Natural killer cell (primary cell): ENCODE results near the gene XYLT2. TPM values are rescaled to one million over a fixed set of nuclear protein-coding genes. Genes with fewer than 3 reads are reported as not detected.

ENCODE experiments used
- ATAC-seq, 3 donors: fragments of 150-1000 bp in 2 of 3; fragments of 200-7000 bp in 1 of 3; cut with Tn5 transposase; 1 replicate in 1 of 3; 2 replicates in 2 of 3; pipeline ENCODE4 v1.10.0; 2021; ENCODE audit warnings: mild to moderate bottlenecking in 2 of 3, moderate library complexity in 2 of 3
- DNase-seq, 2 donors: peaks; one replicate each; pipeline versions ENCODE4 v3.0.0 to v3.0.0-alpha.2; 2013 to 2021; ENCODE audit warnings: mixed read lengths in 1 of 2
- H3K27ac ChIP-seq: one replicate; pipeline ENCODE4 v1.5.1; 2013; ENCODE audit warnings: mild to moderate bottlenecking, low read length
- H3K27me3 ChIP-seq: one replicate; pipeline ENCODE4 v1.6.1; 2013; ENCODE audit warnings: low read length; ENCODE audit not compliant: control insufficient read depth, insufficient read depth
- H3K36me3 ChIP-seq: one replicate; pipeline ENCODE4 v1.6.1; 2013; ENCODE audit warnings: low read length; ENCODE audit not compliant: control insufficient read depth, insufficient read depth
- H3K4me1 ChIP-seq: one replicate; pipeline ENCODE4 v1.6.1; 2013; ENCODE audit warnings: low read length; ENCODE audit not compliant: control insufficient read depth, insufficient read depth
- H3K4me3 ChIP-seq: one replicate; pipeline ENCODE4 v1.5.1; 2013; ENCODE audit warnings: low read length
- H3K9me3 ChIP-seq: one replicate; pipeline ENCODE4 v1.6.1; 2013; ENCODE audit warnings: low read length; ENCODE audit not compliant: control insufficient read depth, insufficient read depth
- H3K27ac Mint-ChIP-seq, 2 donors: one replicate each; pipeline ENCODE4 v1.8.0; 2022; ENCODE audit warnings: mild to moderate bottlenecking in 2 of 2, mixed read lengths in 2 of 2, moderate library complexity in 1 of 2
- H3K27me3 Mint-ChIP-seq, 2 donors: one replicate each; pipeline ENCODE4 v1.8.0; 2022; ENCODE audit warnings: low read depth in 2 of 2, mixed read lengths in 2 of 2
- H3K36me3 Mint-ChIP-seq: one replicate; pipeline ENCODE4 v1.8.0; 2022; ENCODE audit warnings: mixed read lengths
- H3K4me1 Mint-ChIP-seq, 2 donors: one replicate each; pipeline ENCODE4 v1.8.0; 2022; ENCODE audit warnings: mixed read lengths in 2 of 2
- H3K4me3 Mint-ChIP-seq: one replicate; pipeline ENCODE4 v1.8.0; 2022; ENCODE audit warnings: mild to moderate bottlenecking, moderate library complexity, mixed read lengths
- H3K9me3 Mint-ChIP-seq, 2 donors: one replicate each; pipeline ENCODE4 v1.8.0; 2022; ENCODE audit warnings: mixed read lengths in 2 of 2
- WGBS: methylation state at CpG from one replicate; pipeline ENCODE4 v1.1.7; 2013; ENCODE audit warnings: missing lambda C conversion rate; ENCODE audit not compliant: insufficient coverage; 5-methylcytosine and 5-hydroxymethylcytosine counted together
- intact Hi-C: fragments of 100-400 bp; cut with micrococcal nuclease; formaldehyde crosslinking; loops from one replicate; pipeline ENCODE4 v1.14.2; 2022
- total RNA-seq, 4 donors: library from RNA; stranded (reverse); fragments of 120-200 nt in 1 of 4; gene quantifications; one replicate each; pipeline versions ENCODE4 v1.2.3 to v1.2.4, GENCODE V29; 2013 to 2022
- TF ChIP-seq, protein P1 (sequence below): fragments of 200-600 bp; IDR thresholded peaks from one replicate; pipeline ENCODE4 v1.8.0; 2022; ENCODE audit warnings: antibody characterized with exemption

Gene XYLT2
- total RNA-seq, 3 donors from 2014 or later (not counting 1 experiment from before 2014, with no cell fraction given): 16.3 to 25.4 (median 18.6) TPM

DNA sequence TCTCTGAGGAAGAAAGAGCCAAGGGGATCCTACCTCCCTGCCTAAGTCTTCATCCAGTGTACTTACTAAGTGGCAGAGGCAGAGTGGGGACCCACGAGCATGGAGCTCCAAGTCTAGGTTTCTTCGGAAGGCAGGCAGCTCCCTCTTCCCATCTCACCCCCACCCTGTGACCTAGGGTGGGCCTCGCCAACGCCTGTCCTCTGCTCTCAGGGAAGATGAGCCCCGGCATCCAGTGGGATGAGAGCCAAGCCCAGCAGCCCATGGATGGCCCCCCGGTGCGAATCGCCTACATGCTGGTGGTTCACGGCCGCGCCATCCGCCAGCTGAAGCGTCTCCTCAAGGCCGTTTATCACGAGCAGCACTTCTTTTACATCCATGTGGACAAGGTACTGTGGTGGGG, 8.3 kb downstream of the XYLT2 start:
- no peaks in the 10 kb centered on the region for H3K9me3 ChIP-seq
- DNase-seq: no peak
- no peaks in the 10 kb centered on the region for H3K27me3 ChIP-seq
- peaks cover 11 to 28% of the 10 kb centered on the region in 2 donors for H3K4me1 Mint-ChIP-seq
- 96% methylated on average over 15 of the region's 15 CpGs for WGBS
- H3K27me3 Mint-ChIP-seq: no peaks in the 10 kb centered on the region
- H3K4me3 Mint-ChIP-seq: no peak overlapping the region
- H3K4me3 ChIP-seq: no peak overlapping the region
- ATAC-seq: no peak
- no peak overlapping the region for H3K27ac ChIP-seq
- intact Hi-C loops: no loop called here
- no peak overlapping the region for H3K27ac Mint-ChIP-seq
- TF ChIP-seq, protein P1, sequence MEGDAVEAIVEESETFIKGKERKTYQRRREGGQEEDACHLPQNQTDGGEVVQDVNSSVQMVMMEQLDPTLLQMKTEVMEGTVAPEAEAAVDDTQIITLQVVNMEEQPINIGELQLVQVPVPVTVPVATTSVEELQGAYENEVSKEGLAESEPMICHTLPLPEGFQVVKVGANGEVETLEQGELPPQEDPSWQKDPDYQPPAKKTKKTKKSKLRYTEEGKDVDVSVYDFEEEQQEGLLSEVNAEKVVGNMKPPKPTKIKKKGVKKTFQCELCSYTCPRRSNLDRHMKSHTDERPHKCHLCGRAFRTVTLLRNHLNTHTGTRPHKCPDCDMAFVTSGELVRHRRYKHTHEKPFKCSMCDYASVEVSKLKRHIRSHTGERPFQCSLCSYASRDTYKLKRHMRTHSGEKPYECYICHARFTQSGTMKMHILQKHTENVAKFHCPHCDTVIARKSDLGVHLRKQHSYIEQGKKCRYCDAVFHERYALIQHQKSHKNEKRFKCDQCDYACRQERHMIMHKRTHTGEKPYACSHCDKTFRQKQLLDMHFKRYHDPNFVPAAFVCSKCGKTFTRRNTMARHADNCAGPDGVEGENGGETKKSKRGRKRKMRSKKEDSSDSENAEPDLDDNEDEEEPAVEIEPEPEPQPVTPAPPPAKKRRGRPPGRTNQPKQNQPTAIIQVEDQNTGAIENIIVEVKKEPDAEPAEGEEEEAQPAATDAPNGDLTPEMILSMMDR: no peak
- no peaks in the 10 kb centered on the region for H3K36me3 Mint-ChIP-seq
- H3K4me1 ChIP-seq: no peaks in the 10 kb centered on the region
- H3K9me3 Mint-ChIP-seq: no peaks in the 10 kb centered on the region
- H3K36me3 ChIP-seq: peaks cover 46% of the 10 kb centered on the region

DNA sequence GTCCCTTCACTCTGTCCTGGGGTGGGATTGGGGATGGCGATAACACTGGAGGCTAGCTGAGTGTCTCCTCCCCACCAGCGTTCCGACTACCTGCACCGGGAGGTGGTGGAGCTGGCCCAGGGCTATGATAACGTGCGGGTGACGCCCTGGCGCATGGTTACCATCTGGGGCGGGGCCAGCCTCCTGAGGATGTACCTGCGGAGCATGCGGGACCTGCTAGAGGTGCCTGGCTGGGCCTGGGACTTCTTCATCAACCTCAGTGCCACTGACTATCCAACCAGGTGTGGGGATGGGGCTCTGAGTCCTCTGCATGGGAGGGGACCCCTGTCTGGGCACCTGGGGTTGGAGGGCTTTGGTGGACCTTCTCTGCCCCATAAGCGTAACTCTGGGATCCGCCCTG, 8.8 kb downstream of the XYLT2 start:
- ATAC-seq: no peak
- peaks cover 49% of the 10 kb centered on the region for H3K36me3 ChIP-seq

DNA sequence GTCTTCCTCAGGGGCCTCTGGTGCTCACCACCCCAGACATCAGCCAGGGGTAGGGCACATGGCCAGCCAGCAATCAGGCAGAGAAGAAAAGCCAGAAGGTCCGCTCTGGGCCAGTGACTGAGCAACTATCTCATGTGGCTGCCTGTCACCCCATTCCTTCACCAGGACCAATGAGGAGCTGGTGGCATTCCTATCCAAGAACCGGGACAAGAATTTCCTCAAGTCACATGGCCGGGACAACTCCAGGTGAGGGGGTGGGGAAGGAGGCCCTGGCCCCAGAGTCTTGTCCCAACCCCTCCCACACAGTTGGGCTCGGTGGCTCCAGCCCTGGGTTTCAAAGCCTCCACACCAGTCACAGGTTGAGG, 9.4 kb downstream of the XYLT2 start:
- H3K4me3 ChIP-seq: no peak overlapping the region
- Mint-ChIP-seq H3K27ac (no peak overlapping the region), H3K36me3 (no peaks in the 10 kb centered on the region), H3K4me1 (peaks cover 11 to 26% of the 10 kb centered on the region in 2 donors), H3K4me3 (no peak overlapping the region), H3K9me3 (no peaks in the 10 kb centered on the region), H3K27me3 (no peaks in the 10 kb centered on the region)
- H3K9me3 ChIP-seq: no peaks in the 10 kb centered on the region
- no peak for ATAC-seq
- WGBS: 87% methylated on average over 3 of the region's 4 CpGs
- TF ChIP-seq, protein P1: no peak
- no peaks in the 10 kb centered on the region for H3K27me3 ChIP-seq
- H3K4me1 ChIP-seq: no peaks in the 10 kb centered on the region
- intact Hi-C loops: no loop called here
- no peak overlapping the region for H3K27ac ChIP-seq
- DNase-seq: no peak
- H3K36me3 ChIP-seq: peaks cover 49% of the 10 kb centered on the region

More for the DNA sequence above, 8.8 kb downstream of the XYLT2 start:
- Mint-ChIP-seq H3K36me3 (no peaks in the 10 kb centered on the region), H3K27ac (no peak overlapping the region), H3K4me1 (peaks cover 11 to 26% of the 10 kb centered on the region in 2 donors), H3K4me3 (no peak overlapping the region), H3K9me3 (no peaks in the 10 kb centered on the region), H3K27me3 (no peaks in the 10 kb centered on the region)
- Histone ChIP-seq H3K9me3 (no peaks in the 10 kb centered on the region), H3K27me3 (no peaks in the 10 kb centered on the region), H3K4me1 (no peaks in the 10 kb centered on the region), H3K4me3 (no peak overlapping the region), H3K27ac (no peak overlapping the region)
- intact Hi-C loops: no loop called here
- no peak for DNase-seq
- WGBS: 96% methylated on average over 13 of the region's 13 CpGs
- TF ChIP-seq, protein P1: no peak

DNA sequence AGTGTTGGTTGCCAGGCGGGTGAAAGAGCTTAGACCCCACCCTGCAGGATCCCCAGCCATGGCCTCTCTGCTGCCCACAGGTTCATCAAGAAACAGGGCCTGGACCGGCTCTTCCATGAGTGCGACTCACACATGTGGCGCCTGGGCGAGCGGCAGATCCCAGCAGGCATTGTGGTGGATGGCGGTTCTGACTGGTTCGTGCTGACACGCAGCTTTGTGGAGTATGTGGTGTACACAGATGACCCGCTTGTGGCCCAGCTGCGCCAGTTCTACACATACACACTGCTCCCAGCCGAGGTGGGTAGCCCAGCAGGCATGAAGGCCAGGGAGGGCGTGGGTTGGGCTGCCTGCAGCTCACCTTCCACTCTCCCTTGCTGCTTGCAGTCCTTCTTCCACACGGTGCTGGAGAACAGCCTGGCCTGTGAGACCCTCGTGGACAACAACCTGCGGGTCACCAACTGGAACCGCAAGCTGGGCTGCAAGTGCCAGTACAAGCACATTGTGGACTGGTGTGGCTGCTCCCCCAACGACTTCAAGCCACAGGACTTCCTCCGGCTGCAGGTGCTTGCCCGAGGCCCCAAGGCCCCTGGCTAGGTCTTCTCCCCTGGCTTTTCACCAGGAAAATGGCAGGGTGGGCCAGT, 9.9 kb downstream of the XYLT2 start:
- ATAC-seq (peak in 1 of 3 donors; percentile 13), DNase-seq (no peak)
- TF ChIP-seq, protein P1: no peak
- Mint-ChIP-seq H3K27me3 (no peaks in the 10 kb centered on the region), H3K4me1 (peaks cover 10 to 24% of the 10 kb centered on the region in 2 donors), H3K9me3 (no peaks in the 10 kb centered on the region), H3K27ac (no peak overlapping the region), H3K36me3 (no peaks in the 10 kb centered on the region), H3K4me3 (no peak overlapping the region)
- no peak overlapping the region for H3K4me3 ChIP-seq
- no peaks in the 10 kb centered on the region for H3K9me3 ChIP-seq
- intact Hi-C loops: no loop called here
- H3K36me3 ChIP-seq: peaks cover 49% of the 10 kb centered on the region
- no peak overlapping the region for H3K27ac ChIP-seq
- WGBS: 93% methylated on average over 20 of the region's 20 CpGs
- no peaks in the 10 kb centered on the region for H3K27me3 ChIP-seq
- no peaks in the 10 kb centered on the region for H3K4me1 ChIP-seq
